Calu3 (cell line): ENCODE measurements around the gene SLC39A11. TPM values are rescaled to one million over a fixed set of nuclear protein-coding genes. Genes with fewer than 3 reads are reported as not detected.

Experiments used
- BruUV-seq: library from RNA; stranded (reverse); fragments of 400-500 nt; replicated peaks from 2 replicates; lab custom pipeline; 2021; lab: Mats Ljungman, UMichigan
- CTCF ChIA-PET: fragments of 300-600 bp; sonication (Branson Sonifier 250); formaldehyde crosslinking; loops from one replicate; lab custom pipeline; 2022; ENCODE audit warnings: antibody characterized with exemption; lab: Charles Lee
- DNase-seq: peaks from one replicate; pipeline ENCODE4 v3.0.0; 2022
- H3K27ac Mint-ChIP-seq: one replicate; pipeline ENCODE4 v1.8.0; 2022; ENCODE audit warnings: mixed read lengths; ENCODE audit not compliant: unreplicated experiment
- H3K27me3 Mint-ChIP-seq: one replicate; pipeline ENCODE4 v1.8.0; 2022; ENCODE audit warnings: mixed read lengths; ENCODE audit not compliant: unreplicated experiment
- H3K36me3 Mint-ChIP-seq: one replicate; pipeline ENCODE4 v1.8.0; 2022; ENCODE audit warnings: mild to moderate bottlenecking, moderate library complexity, mixed read lengths; ENCODE audit not compliant: insufficient read depth, unreplicated experiment
- H3K4me1 Mint-ChIP-seq: one replicate; pipeline ENCODE4 v1.8.0; 2022; ENCODE audit warnings: mild to moderate bottlenecking, low read depth, mixed read lengths; ENCODE audit not compliant: unreplicated experiment
- H3K4me3 Mint-ChIP-seq: one replicate; pipeline ENCODE4 v1.8.0; 2022; ENCODE audit warnings: mild to moderate bottlenecking, low read depth, moderate library complexity, mixed read lengths; ENCODE audit not compliant: unreplicated experiment
- H3K9me3 Mint-ChIP-seq: one replicate; pipeline ENCODE4 v1.8.0; 2022; ENCODE audit warnings: low read depth, mixed read lengths; ENCODE audit not compliant: unreplicated experiment
- CTCF ChIP-seq: fragments of 200-600 bp; IDR thresholded peaks from one replicate; pipeline ENCODE4 v1.8.0; 2022; ENCODE audit warnings: antibody characterized with exemption; ENCODE audit not compliant: unreplicated experiment
- intact Hi-C: fragments of 100-400 bp; cut with micrococcal nuclease; formaldehyde crosslinking; loops from one replicate; pipeline ENCODE4 v1.10.0; 2022; ENCODE audit not compliant: unreplicated experiment
- total RNA-seq: library from RNA; stranded (reverse); gene quantifications from 2 replicates; pipeline ENCODE4 v1.2.3, GENCODE V29; 2022

Gene SLC39A11
- total RNA-seq, 1 experiment from 2014 or later: 60.3 TPM

- CTCF ChIA-PET: interaction anchor here (0.7 kb wide), 1 partner anchor 15 kb away, joined by 6 read pairs; no protein-coding TSS in a partner anchor
- no peak overlapping the region for H3K27ac Mint-ChIP-seq
- peaks cover 5% of the 10 kb centered on the region for H3K9me3 Mint-ChIP-seq
- no peak for DNase-seq
- no peaks in the 10 kb centered on the region for H3K36me3 Mint-ChIP-seq
- no peaks in the 10 kb centered on the region for H3K27me3 Mint-ChIP-seq
- H3K4me1 Mint-ChIP-seq: no peaks in the 10 kb centered on the region
- BruUV-seq: no TSS peak
- H3K4me3 Mint-ChIP-seq: no peak overlapping the region
- intact Hi-C loops: no loop called here
- TF ChIP-seq CTCF: no peak
These were observed 72.4 kb downstream of the SLC39A11 start for GRCh38 chr17:73020110-73020509.

DNA sequence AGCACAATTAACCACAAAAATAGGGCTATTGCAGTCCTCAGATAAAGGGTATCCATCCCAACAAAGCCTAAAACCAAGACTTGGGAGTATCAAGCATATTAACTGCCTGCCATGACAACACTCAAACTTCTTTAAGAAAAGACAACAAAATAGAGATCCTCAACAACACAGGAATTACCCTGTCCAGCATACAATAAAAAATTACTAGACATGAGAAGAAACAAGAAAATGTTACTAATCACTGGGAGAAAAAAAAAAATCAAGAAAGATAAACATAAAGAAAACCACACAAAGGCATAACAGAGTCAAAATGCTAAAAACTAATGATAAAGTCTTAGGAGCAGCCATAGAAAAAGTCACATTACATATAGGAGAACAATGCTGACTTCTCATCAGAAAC is 73.9 kb downstream of the SLC39A11 start:
- H3K9me3 Mint-ChIP-seq: peaks cover 5% of the 10 kb centered on the region

GRCh38 chr17:73017658-73018057 is 74.8 kb downstream of the SLC39A11 start:
- no peaks in the 10 kb centered on the region for H3K4me1 Mint-ChIP-seq
- no peaks in the 10 kb centered on the region for H3K36me3 Mint-ChIP-seq
- BruUV-seq: no TSS peak
- H3K9me3 Mint-ChIP-seq: peaks cover 5% of the 10 kb centered on the region
- no peaks in the 10 kb centered on the region for H3K27me3 Mint-ChIP-seq
- no peak for DNase-seq
- intact Hi-C loops: no loop called here
- no peak for TF ChIP-seq CTCF
- no peak overlapping the region for H3K27ac Mint-ChIP-seq
- CTCF ChIA-PET: interaction anchor here (0.5 kb wide), 1 partner anchor 35 kb away, joined by 3 read pairs; no protein-coding TSS in a partner anchor
- H3K4me3 Mint-ChIP-seq: no peak overlapping the region

More for the DNA sequence above, 73.9 kb downstream of the SLC39A11 start:
- intact Hi-C loops: no loop called here
- no peak for TF ChIP-seq CTCF
- H3K36me3 Mint-ChIP-seq: no peaks in the 10 kb centered on the region
- no peak overlapping the region for H3K27ac Mint-ChIP-seq
- no peak for DNase-seq
- H3K27me3 Mint-ChIP-seq: no peaks in the 10 kb centered on the region
- no peaks in the 10 kb centered on the region for H3K4me1 Mint-ChIP-seq
- BruUV-seq: no TSS peak
- H3K4me3 Mint-ChIP-seq: no peak overlapping the region
- CTCF ChIA-PET: no interaction called here

- Mint-ChIP-seq H3K27me3 (no peaks in the 10 kb centered on the region), H3K36me3 (no peaks in the 10 kb centered on the region), H3K9me3 (peaks cover 5% of the 10 kb centered on the region), H3K27ac (no peak overlapping the region), H3K4me1 (peaks cover 6% of the 10 kb centered on the region), H3K4me3 (no peak overlapping the region)
- no peak for TF ChIP-seq CTCF
- CTCF ChIA-PET: no interaction called here
- no TSS peak for BruUV-seq
- intact Hi-C loops: no loop called here
- DNase-seq: no peak
These were observed 76.7 kb downstream of the SLC39A11 start for GRCh38 chr17:73015722-73016276.
